WTC11 (cell line): ENCODE measurements around the gene TRIB2. TPM values are rescaled to one million over a fixed set of nuclear protein-coding genes. Genes with fewer than 3 reads are reported as not detected.

ENCODE experiments used
- ATAC-seq: fragments of 200-7000 bp; cut with Tn5 transposase; 2 replicates; pipeline ENCODE4 v1.10.0; 2021; ENCODE audit warnings: mild to moderate bottlenecking, moderate library complexity
- CTCF ChIA-PET: fragments of 300-600 bp; sonication (Branson Sonifier 250); formaldehyde crosslinking; loops from one replicate; lab custom pipeline; 2021; ENCODE audit warnings: antibody characterized with exemption; lab: Charles Lee
- POLR2A ChIA-PET: fragments of 350-600 bp; sonication (Branson Sonifier 250); formaldehyde crosslinking; loops from one replicate; lab custom pipeline; 2021; ENCODE audit warnings: antibody characterized with exemption; lab: Charles Lee
- DNase-seq: peaks from one replicate; pipeline ENCODE4 v3.0.0; 2021; ENCODE audit warnings: low spot score
- H3K27ac Mint-ChIP-seq: 2 replicates; pipeline ENCODE4 v1.8.0; 2021; ENCODE audit warnings: mixed read lengths
- H3K27me3 Mint-ChIP-seq: 2 replicates; pipeline ENCODE4 v1.8.0; 2021; ENCODE audit warnings: low read depth, mild to moderate bottlenecking, moderate library complexity, mixed read lengths
- H3K36me3 Mint-ChIP-seq: 2 replicates; pipeline ENCODE4 v1.8.0; 2021; ENCODE audit warnings: mixed read lengths
- H3K4me1 Mint-ChIP-seq: 2 replicates; pipeline ENCODE4 v1.8.0; 2022; ENCODE audit warnings: mixed read lengths
- H3K4me3 Mint-ChIP-seq: 2 replicates; pipeline ENCODE4 v1.8.0; 2021; ENCODE audit warnings: mild to moderate bottlenecking, moderate library complexity, mixed read lengths
- H3K9me3 Mint-ChIP-seq: 2 replicates; pipeline ENCODE4 v1.8.0; 2021; ENCODE audit warnings: mixed read lengths
- CREB1 ChIP-seq: sonication (generic); formaldehyde crosslinking; IDR thresholded peaks from 2 replicates; pipeline ENCODE4 v1.8.0; 2023; ENCODE audit warnings: mild to moderate bottlenecking, missing genetic modification reagents
- ESRRA ChIP-seq: sonication (generic); formaldehyde crosslinking; IDR thresholded peaks from 2 replicates; pipeline ENCODE4 v1.8.1; 2022; ENCODE audit warnings: mild to moderate bottlenecking, missing genetic modification reagents, borderline replicate concordance
- GRHL2 ChIP-seq: fragments of 250-450 bp; sonication (Bioruptor Pico); IDR thresholded peaks from 2 replicates; pipeline ENCODE4 v1.8.0; 2022; ENCODE audit warnings: mild to moderate bottlenecking, moderate library complexity; ENCODE audit not compliant: insufficient replicate concordance, severe bottlenecking
- MXD4 ChIP-seq: fragments of 250-450 bp; sonication (Bioruptor Pico); IDR thresholded peaks from 2 replicates; pipeline ENCODE4 v1.8.0; 2021; ENCODE audit warnings: mild to moderate bottlenecking, moderate library complexity, borderline replicate concordance
- MYBL2 ChIP-seq: sonication (generic); formaldehyde crosslinking; IDR thresholded peaks from 2 replicates; pipeline ENCODE4 v1.8.1; 2023; ENCODE audit warnings: mild to moderate bottlenecking, moderate library complexity, missing genetic modification reagents
- NFATC4 ChIP-seq: fragments of 250-450 bp; sonication (Bioruptor Pico); IDR thresholded peaks from 2 replicates; pipeline ENCODE4 v1.9.0; 2021; ENCODE audit warnings: mild to moderate bottlenecking
- NR2C2 ChIP-seq: sonication (generic); formaldehyde crosslinking; IDR thresholded peaks from 2 replicates; pipeline ENCODE4 v1.8.0; 2022; ENCODE audit warnings: mild to moderate bottlenecking, missing genetic modification reagents
- SMAD3 ChIP-seq: sonication (generic); formaldehyde crosslinking; IDR thresholded peaks from 2 replicates; pipeline ENCODE4 v1.8.0; 2022; ENCODE audit warnings: missing genetic modification reagents, mild to moderate bottlenecking, borderline replicate concordance
- SMAD4 ChIP-seq: sonication (generic); formaldehyde crosslinking; IDR thresholded peaks from 2 replicates; pipeline ENCODE4 v1.8.0; 2022; ENCODE audit warnings: mild to moderate bottlenecking, missing genetic modification reagents
- ZNF232 ChIP-seq: sonication (generic); formaldehyde crosslinking; IDR thresholded peaks from 2 replicates; pipeline ENCODE4 v1.8.0; 2022; ENCODE audit warnings: mild to moderate bottlenecking, missing genetic modification reagents
- ZNF263 ChIP-seq: sonication (generic); formaldehyde crosslinking; IDR thresholded peaks from 2 replicates; pipeline ENCODE4 v1.8.1; 2022; ENCODE audit warnings: low read depth, mild to moderate bottlenecking, moderate library complexity, missing genetic modification reagents
- ZNF317 ChIP-seq: sonication (generic); formaldehyde crosslinking; IDR thresholded peaks from 2 replicates; pipeline ENCODE4 v1.8.1; 2023; ENCODE audit warnings: low read depth, mild to moderate bottlenecking, moderate library complexity, missing genetic modification reagents, borderline replicate concordance
- total RNA-seq: library from RNA; stranded (reverse); gene quantifications from 3 replicates; pipeline ENCODE4 v1.2.3, GENCODE V29; 2021
- TF ChIP-seq, protein P1 (sequence below): sonication (generic); formaldehyde crosslinking; IDR thresholded peaks from 2 replicates; pipeline ENCODE4 v1.8.0; 2022; ENCODE audit warnings: mild to moderate bottlenecking, missing genetic modification reagents
- TF ChIP-seq, protein P2 (sequence below): fragments of 250-450 bp; sonication (Bioruptor Pico); conservative IDR thresholded peaks from 2 replicates; pipeline ENCODE4 v1.9.0; 2021; ENCODE audit warnings: mild to moderate bottlenecking
- TF ChIP-seq, protein P3 (sequence below): fragments of 250-450 bp; sonication (Bioruptor Pico); IDR thresholded peaks from 2 replicates; pipeline ENCODE4 v2.1.2; 2022; ENCODE audit warnings: mild to moderate bottlenecking, moderate library complexity
- TF ChIP-seq, protein P4 (sequence below): sonication (generic); formaldehyde crosslinking; IDR thresholded peaks from 2 replicates; pipeline ENCODE4 v1.8.0; 2023; ENCODE audit warnings: missing genetic modification reagents
- TF ChIP-seq, protein P5 (sequence below): sonication (generic); formaldehyde crosslinking; IDR thresholded peaks from 2 replicates; pipeline ENCODE4 v1.8.1; 2023; ENCODE audit warnings: mild to moderate bottlenecking, missing genetic modification reagents, moderate library complexity
- TF ChIP-seq, protein P6 (sequence below): sonication (generic); formaldehyde crosslinking; IDR thresholded peaks from 2 replicates; pipeline ENCODE4 v1.8.0; 2022; ENCODE audit warnings: missing genetic modification reagents

Gene TRIB2
- total RNA-seq, 1 experiment from 2014 or later, result 89.3 TPM

DNA sequence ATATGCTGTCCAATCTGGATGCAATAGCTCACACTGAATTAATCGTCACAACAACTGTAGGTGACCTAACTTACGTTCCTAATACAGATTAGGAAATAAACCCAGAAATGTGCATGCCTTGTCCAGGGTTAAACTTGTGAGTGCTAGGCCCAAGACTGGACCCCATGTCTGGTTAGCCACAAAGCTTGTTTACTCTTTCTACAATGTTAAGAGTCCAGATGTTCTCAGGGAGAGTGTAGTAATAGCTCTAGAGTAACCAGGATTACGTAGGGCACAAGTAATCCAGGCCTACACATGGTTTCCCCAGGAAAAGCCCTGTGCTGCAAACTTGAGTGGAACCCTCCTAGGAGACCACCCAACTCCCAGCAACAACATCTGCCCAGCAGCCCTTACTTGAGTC lies 26.2 kb downstream of the TRIB2 start (continued):
- TF ChIP-seq, protein P1, sequence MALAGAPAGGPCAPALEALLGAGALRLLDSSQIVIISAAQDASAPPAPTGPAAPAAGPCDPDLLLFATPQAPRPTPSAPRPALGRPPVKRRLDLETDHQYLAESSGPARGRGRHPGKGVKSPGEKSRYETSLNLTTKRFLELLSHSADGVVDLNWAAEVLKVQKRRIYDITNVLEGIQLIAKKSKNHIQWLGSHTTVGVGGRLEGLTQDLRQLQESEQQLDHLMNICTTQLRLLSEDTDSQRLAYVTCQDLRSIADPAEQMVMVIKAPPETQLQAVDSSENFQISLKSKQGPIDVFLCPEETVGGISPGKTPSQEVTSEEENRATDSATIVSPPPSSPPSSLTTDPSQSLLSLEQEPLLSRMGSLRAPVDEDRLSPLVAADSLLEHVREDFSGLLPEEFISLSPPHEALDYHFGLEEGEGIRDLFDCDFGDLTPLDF (CRISPR knock-in tag), result no peak
- no peak for TF ChIP-seq ZNF317 (CRISPR knock-in tag)
- TF ChIP-seq MXD4 (CRISPR knock-in tag), result no peak
- no peak for TF ChIP-seq GRHL2
- TF ChIP-seq, all 79 proteins: peak for 0

DNA sequence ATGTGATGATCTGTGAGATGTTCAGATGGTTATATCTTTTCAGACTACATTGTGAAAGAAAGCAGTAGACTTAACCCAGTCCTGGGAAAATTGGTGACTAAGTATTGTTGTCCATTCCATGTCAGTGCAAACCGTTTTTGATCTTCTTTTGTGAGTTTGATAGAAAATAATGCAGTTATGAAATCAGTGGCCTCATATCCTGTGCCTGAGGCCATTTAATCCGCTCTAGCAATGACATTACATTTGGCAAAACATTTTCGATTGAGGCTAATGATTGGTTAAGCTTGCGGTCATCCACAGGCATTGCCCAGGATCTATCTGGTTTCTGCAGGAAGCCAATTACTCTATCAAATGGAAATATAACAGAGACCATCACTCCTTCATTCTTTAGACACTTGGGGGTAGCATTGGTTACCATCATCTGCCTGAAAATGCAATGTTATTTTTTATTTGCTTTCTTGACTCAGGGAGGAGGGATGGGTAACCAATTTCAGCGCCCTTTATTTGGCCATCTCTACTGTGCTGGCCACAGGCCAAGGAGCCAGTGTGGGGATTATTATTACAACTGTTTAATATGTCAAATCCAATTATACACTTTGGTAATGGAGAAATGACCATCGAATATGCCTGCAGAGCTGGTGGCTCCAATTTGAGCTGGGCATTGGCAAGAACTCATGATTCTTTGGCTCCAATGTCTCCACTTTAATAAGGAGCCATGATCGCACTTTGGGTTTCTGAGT lies 33.6 kb downstream of the TRIB2 start:
- TF ChIP-seq CREB1 (CRISPR knock-in tag), result no peak
- TF ChIP-seq, protein P2, sequence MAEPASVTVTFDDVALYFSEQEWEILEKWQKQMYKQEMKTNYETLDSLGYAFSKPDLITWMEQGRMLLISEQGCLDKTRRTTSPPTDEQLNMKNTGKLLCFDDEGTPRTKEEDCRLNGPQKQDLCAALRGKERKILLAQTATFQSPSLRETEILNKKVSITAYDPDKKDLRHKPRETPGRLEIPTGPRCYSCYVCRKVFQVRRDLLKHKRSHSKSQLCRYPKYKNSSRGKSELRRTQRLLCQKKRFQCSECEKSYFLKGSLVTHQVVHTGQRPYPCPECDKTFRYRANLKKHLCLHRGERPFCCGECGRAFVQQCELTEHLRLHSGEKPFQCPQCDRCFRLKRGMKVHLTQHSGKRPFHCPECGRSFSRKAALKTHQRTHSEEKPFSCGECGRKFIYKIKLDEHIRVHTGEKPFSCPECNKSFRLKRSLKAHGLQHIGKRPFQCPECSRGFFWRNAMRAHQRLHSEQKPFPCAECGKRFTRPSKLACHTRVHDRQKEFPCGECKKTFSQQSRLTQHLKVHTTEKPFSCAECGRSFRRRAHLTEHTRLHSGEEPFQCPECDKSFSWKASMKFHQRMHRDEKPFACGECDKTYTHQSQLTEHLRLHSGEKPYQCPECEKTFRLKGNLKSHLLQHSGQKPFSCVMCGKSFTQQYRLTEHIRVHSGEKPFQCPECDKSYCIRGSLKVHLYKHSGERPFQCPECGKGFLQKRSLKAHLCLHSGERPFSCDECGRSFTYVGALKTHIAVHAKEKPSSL (CRISPR knock-in tag), result no peak
- TF ChIP-seq, protein P3, sequence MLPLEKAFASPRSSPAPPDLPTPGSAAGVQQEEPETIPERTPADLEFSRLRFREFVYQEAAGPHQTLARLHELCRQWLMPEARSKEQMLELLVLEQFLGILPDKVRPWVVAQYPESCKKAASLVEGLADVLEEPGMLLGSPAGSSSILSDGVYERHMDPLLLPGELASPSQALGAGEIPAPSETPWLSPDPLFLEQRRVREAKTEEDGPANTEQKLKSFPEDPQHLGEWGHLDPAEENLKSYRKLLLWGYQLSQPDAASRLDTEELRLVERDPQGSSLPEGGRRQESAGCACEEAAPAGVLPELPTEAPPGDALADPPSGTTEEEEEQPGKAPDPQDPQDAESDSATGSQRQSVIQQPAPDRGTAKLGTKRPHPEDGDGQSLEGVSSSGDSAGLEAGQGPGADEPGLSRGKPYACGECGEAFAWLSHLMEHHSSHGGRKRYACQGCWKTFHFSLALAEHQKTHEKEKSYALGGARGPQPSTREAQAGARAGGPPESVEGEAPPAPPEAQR (CRISPR knock-in tag), result no peak
- TF ChIP-seq MYBL2 (CRISPR knock-in tag), result no peak
- TF ChIP-seq SMAD3 (CRISPR knock-in tag), result no peak
- TF ChIP-seq ESRRA (CRISPR knock-in tag), result no peak
- TF ChIP-seq, protein P4, sequence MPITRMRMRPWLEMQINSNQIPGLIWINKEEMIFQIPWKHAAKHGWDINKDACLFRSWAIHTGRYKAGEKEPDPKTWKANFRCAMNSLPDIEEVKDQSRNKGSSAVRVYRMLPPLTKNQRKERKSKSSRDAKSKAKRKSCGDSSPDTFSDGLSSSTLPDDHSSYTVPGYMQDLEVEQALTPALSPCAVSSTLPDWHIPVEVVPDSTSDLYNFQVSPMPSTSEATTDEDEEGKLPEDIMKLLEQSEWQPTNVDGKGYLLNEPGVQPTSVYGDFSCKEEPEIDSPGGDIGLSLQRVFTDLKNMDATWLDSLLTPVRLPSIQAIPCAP (CRISPR knock-in tag), result no peak
- TF ChIP-seq NR2C2 (CRISPR knock-in tag), result no peak
- TF ChIP-seq, protein P5, sequence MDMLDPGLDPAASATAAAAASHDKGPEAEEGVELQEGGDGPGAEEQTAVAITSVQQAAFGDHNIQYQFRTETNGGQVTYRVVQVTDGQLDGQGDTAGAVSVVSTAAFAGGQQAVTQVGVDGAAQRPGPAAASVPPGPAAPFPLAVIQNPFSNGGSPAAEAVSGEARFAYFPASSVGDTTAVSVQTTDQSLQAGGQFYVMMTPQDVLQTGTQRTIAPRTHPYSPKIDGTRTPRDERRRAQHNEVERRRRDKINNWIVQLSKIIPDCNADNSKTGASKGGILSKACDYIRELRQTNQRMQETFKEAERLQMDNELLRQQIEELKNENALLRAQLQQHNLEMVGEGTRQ (CRISPR knock-in tag), result no peak
- TF ChIP-seq ZNF263 (CRISPR knock-in tag), result no peak
- no peak for TF ChIP-seq ZNF232 (CRISPR knock-in tag)
- TF ChIP-seq SMAD4 (CRISPR knock-in tag), result no peak
- TF ChIP-seq, protein P6, sequence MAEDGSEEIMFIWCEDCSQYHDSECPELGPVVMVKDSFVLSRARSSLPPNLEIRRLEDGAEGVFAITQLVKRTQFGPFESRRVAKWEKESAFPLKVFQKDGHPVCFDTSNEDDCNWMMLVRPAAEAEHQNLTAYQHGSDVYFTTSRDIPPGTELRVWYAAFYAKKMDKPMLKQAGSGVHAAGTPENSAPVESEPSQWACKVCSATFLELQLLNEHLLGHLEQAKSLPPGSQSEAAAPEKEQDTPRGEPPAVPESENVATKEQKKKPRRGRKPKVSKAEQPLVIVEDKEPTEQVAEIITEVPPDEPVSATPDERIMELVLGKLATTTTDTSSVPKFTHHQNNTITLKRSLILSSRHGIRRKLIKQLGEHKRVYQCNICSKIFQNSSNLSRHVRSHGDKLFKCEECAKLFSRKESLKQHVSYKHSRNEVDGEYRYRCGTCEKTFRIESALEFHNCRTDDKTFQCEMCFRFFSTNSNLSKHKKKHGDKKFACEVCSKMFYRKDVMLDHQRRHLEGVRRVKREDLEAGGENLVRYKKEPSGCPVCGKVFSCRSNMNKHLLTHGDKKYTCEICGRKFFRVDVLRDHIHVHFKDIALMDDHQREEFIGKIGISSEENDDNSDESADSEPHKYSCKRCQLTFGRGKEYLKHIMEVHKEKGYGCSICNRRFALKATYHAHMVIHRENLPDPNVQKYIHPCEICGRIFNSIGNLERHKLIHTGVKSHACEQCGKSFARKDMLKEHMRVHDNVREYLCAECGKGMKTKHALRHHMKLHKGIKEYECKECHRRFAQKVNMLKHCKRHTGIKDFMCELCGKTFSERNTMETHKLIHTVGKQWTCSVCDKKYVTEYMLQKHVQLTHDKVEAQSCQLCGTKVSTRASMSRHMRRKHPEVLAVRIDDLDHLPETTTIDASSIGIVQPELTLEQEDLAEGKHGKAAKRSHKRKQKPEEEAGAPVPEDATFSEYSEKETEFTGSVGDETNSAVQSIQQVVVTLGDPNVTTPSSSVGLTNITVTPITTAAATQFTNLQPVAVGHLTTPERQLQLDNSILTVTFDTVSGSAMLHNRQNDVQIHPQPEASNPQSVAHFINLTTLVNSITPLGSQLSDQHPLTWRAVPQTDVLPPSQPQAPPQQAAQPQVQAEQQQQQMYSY, result no peak
- no peak for TF ChIP-seq NFATC4 (CRISPR knock-in tag)
- CTCF ChIA-PET, result no interaction called here

More for the DNA sequence above, 33.6 kb downstream of the TRIB2 start:
- no peak overlapping the region for H3K27ac Mint-ChIP-seq
- H3K4me3 Mint-ChIP-seq, result no peak overlapping the region
- H3K4me1 Mint-ChIP-seq, result peaks cover 15% of the 10 kb centered on the region
- POLR2A ChIA-PET, result no interaction called here
- DNase-seq (no peak), ATAC-seq (no peak)
- H3K9me3 Mint-ChIP-seq, result peaks cover 25% of the 10 kb centered on the region
- H3K27me3 Mint-ChIP-seq, result no peaks in the 10 kb centered on the region
- H3K36me3 Mint-ChIP-seq, result no peaks in the 10 kb centered on the region
